ENCODE data around the gene APP.

The APP gene

DNA sequence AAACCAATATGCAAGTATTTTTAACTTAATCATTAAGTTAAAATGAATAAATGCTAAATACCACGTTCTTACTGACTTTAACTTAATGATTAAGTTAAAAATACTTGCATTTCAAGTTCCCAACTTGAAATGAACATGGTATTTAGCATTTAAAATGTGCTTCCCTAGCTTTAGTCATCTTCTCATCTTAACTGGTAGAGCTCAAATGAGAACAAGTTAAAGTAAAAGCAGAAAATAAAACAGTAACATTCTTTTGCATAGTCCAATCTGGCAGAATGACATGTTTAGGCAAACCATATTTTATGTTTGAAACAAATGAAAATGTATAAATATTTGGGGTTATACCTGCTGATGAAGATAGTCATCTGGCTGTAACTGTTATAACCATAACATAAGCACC is 186.0 kb downstream of the APP start:
- ATAC-seq = no peak
- TF ChIP-seq GLIS3 (CRISPR knock-in tag; IDR thresholded peaks at IDR 0.05) (no peak), TCF4 (CRISPR knock-in tag; IDR thresholded peaks at IDR 0.05; ENCODE audit: borderline replicate concordance) (no peak), ZC3H10 (CRISPR knock-in tag; IDR thresholded peaks at IDR 0.05) (no peak), PPARA (CRISPR knock-in tag; IDR thresholded peaks at IDR 0.05; ENCODE audit: borderline replicate concordance) (no peak), OSR1 (CRISPR knock-in tag; IDR thresholded peaks at IDR 0.05) (no peak), ZNF565 (CRISPR knock-in tag; conservative IDR thresholded peaks at IDR 0.05; ENCODE audit: low read depth) (no peak), BACH2 (CRISPR knock-in tag; IDR thresholded peaks at IDR 0.05; ENCODE audit: borderline replicate concordance) (no peak), ISL1 (CRISPR knock-in tag; IDR thresholded peaks at IDR 0.05) (no peak), RARB (CRISPR knock-in tag; IDR thresholded peaks at IDR 0.05) (no peak), SNAI2 (CRISPR knock-in tag; IDR thresholded peaks at IDR 0.05) (no peak), ZFP3 (CRISPR knock-in tag; IDR thresholded peaks at IDR 0.05) (no peak), TOX (CRISPR knock-in tag; IDR thresholded peaks at IDR 0.05; ENCODE audit: borderline replicate concordance) (no peak), ZNF8 (CRISPR knock-in tag; IDR thresholded peaks at IDR 0.05) (no peak), ZFP30 (CRISPR knock-in tag; IDR thresholded peaks at IDR 0.05) (no peak), CSRNP3 (CRISPR knock-in tag; IDR thresholded peaks at IDR 0.05) (no peak), ZNF70 (CRISPR knock-in tag; IDR thresholded peaks at IDR 0.05) (no peak), CSDC2 (CRISPR knock-in tag; IDR thresholded peaks at IDR 0.05) (no peak)
- TF ChIP-seq, protein P1, sequence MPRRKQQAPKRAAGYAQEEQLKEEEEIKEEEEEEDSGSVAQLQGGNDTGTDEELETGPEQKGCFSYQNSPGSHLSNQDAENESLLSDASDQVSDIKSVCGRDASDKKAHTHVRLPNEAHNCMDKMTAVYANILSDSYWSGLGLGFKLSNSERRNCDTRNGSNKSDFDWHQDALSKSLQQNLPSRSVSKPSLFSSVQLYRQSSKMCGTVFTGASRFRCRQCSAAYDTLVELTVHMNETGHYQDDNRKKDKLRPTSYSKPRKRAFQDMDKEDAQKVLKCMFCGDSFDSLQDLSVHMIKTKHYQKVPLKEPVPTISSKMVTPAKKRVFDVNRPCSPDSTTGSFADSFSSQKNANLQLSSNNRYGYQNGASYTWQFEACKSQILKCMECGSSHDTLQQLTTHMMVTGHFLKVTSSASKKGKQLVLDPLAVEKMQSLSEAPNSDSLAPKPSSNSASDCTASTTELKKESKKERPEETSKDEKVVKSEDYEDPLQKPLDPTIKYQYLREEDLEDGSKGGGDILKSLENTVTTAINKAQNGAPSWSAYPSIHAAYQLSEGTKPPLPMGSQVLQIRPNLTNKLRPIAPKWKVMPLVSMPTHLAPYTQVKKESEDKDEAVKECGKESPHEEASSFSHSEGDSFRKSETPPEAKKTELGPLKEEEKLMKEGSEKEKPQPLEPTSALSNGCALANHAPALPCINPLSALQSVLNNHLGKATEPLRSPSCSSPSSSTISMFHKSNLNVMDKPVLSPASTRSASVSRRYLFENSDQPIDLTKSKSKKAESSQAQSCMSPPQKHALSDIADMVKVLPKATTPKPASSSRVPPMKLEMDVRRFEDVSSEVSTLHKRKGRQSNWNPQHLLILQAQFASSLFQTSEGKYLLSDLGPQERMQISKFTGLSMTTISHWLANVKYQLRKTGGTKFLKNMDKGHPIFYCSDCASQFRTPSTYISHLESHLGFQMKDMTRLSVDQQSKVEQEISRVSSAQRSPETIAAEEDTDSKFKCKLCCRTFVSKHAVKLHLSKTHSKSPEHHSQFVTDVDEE (CRISPR knock-in tag; IDR thresholded peaks at IDR 0.05) = no peak
- TF ChIP-seq, protein P2, sequence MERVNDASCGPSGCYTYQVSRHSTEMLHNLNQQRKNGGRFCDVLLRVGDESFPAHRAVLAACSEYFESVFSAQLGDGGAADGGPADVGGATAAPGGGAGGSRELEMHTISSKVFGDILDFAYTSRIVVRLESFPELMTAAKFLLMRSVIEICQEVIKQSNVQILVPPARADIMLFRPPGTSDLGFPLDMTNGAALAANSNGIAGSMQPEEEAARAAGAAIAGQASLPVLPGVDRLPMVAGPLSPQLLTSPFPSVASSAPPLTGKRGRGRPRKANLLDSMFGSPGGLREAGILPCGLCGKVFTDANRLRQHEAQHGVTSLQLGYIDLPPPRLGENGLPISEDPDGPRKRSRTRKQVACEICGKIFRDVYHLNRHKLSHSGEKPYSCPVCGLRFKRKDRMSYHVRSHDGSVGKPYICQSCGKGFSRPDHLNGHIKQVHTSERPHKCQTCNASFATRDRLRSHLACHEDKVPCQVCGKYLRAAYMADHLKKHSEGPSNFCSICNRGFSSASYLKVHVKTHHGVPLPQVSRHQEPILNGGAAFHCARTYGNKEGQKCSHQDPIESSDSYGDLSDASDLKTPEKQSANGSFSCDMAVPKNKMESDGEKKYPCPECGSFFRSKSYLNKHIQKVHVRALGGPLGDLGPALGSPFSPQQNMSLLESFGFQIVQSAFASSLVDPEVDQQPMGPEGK (CRISPR knock-in tag; IDR thresholded peaks at IDR 0.05; ENCODE audit: borderline replicate concordance) = no peak

- ATAC-seq = no peak
- TF ChIP-seq ZNF8 (CRISPR knock-in tag; IDR thresholded peaks at IDR 0.05) (no peak), CSRNP3 (CRISPR knock-in tag; IDR thresholded peaks at IDR 0.05) (no peak), TOX (CRISPR knock-in tag; IDR thresholded peaks at IDR 0.05; ENCODE audit: borderline replicate concordance) (no peak)
- TF ChIP-seq, protein P1 (CRISPR knock-in tag; IDR thresholded peaks at IDR 0.05) = no peak
Observed at GRCh38 chr21:25983745-25984144, 186.8 kb downstream of the APP start.

DNA sequence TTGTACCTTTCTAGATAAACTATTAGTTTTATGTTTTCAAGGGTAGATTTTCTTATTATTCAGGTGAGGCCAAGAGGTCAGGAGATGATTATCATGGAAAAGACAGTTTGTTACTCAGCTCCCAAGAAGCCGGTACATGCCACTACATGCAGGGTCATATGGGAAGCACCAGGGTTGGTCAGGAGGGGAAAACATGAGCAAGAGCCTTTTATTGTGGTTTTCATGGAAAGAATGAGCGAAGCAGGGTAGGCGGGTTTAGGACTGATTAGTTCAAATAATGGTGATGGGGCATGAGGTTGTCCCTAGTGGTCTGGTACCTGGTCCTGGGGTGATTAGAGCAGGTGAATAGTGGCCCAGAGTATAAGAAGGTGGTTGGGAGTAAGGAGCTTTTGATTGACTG is 189.9 kb downstream of the APP start:
- ATAC-seq = no peak
- TF ChIP-seq, protein P3, sequence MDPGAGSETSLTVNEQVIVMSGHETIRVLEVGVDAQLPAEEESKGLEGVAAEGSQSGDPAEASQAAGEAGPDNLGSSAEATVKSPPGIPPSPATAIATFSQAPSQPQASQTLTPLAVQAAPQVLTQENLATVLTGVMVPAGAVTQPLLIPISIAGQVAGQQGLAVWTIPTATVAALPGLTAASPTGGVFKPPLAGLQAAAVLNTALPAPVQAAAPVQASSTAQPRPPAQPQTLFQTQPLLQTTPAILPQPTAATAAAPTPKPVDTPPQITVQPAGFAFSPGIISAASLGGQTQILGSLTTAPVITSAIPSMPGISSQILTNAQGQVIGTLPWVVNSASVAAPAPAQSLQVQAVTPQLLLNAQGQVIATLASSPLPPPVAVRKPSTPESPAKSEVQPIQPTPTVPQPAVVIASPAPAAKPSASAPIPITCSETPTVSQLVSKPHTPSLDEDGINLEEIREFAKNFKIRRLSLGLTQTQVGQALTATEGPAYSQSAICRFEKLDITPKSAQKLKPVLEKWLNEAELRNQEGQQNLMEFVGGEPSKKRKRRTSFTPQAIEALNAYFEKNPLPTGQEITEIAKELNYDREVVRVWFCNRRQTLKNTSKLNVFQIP (CRISPR knock-in tag; IDR thresholded peaks at IDR 0.05; ENCODE audit: borderline replicate concordance, low read depth) = no peak
- TF ChIP-seq RARB (CRISPR knock-in tag; IDR thresholded peaks at IDR 0.05) (no peak), ARNTL (CRISPR knock-in tag; IDR thresholded peaks at IDR 0.05; ENCODE audit: borderline replicate concordance, low read depth) (no peak), ESRRG (CRISPR knock-in tag; IDR thresholded peaks at IDR 0.05) (no peak), ZC3H10 (CRISPR knock-in tag; IDR thresholded peaks at IDR 0.05) (no peak)
- TF ChIP-seq, protein P1 (CRISPR knock-in tag; IDR thresholded peaks at IDR 0.05) = no peak
